Tibial nerve (tissue), 4 donors: ENCODE results near the gene MAGI1.

Experiments used
- CTCF ChIP-seq, 5 experiments: fragments of 200-600 bp in 3 of 5; fragments of 450-650 bp in 2 of 5; sonication (generic) in 3 of 5; IDR thresholded peaks; one replicate each; pipeline ENCODE4 v1.5.1; 2016 to 2019; ENCODE audit warnings: antibody characterized with exemption in 5 of 5, mild to moderate bottlenecking in 3 of 5, moderate library complexity in 2 of 5
- EP300 ChIP-seq, 2 donors: sonication (generic); formaldehyde crosslinking; IDR thresholded peaks; one replicate each; pipeline ENCODE4 v1.6.1; 2017; ENCODE audit warnings: antibody characterized with exemption in 2 of 2, mild to moderate bottlenecking in 1 of 2

DNA sequence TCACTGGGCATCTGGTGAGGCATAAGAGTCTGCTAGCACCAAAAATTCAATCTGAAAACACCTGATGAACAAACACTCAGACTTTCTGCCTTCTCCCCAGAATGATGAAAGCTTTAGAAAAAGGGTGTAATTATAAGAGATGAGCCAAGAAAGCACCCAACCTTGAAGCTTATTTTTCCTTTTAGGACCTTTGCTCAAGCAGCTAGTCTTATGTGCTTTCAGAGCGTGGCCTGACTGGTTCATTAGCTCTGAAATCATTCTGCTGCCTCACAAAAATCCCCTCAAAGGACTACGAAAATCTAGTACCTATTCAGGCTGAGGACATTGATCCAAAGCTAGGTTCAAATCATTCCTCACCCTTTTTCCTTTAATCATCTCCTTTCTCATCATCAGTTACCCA, 662.3 kb downstream of the MAGI1 start:
- TF ChIP-seq CTCF (IDR thresholded peaks at IDR 0.05) (no peak), EP300 (IDR thresholded peaks at IDR 0.05) (no peak)
